ENCODE data around the gene IL4.

Gene IL4

DNA sequence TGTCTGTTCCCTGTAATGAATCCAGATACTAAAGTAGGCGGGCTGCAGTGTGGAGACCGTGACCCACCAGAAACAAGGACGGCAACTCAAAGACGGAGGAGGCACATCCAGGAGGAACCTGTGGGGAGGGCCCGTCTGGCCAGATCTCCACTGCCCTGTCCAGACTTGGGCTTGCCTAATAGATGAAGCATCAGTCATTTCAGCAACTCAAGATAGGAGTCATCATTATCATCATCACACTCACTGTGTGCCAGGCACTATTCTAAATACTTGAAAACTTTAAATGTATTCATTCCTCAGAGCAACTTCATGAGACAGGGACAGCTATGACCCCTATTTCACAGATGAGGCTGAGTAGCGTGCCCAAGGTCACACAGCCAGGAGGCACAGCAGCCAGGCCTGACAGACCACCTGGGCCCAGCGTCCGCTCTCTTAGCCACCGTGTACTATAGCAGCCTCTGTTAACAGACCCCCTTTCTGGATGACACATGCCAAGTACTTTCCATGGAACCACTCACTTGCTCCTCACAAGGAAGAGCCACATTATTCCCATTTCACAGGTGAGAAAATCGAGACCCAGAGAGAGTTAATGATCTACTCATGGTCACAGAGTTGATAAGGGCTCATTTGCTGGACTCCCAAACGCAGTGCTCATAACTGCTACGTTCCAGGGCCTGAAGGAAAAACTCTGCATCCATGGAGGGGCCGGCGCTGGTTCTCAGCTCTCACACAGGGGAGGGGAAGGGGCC is 4.9 kb upstream of the IL4 start:
- H3K27ac ChIP-seq (ENCODE audit: poor library complexity, severe bottlenecking): no peak overlapping the region
- no peaks in the 10 kb centered on the region for H3K36me3 ChIP-seq (ENCODE audit: low read depth)
- H3K4me3 ChIP-seq (ENCODE audit: severe bottlenecking): no peak overlapping the region
- ATAC-seq (ENCODE audit: low read depth) (no peak), DNase-seq (ENCODE audit: low spot score) (no peak)
- no peaks in the 10 kb centered on the region for H3K9me3 ChIP-seq (ENCODE audit: severe bottlenecking)
- no peaks in the 10 kb centered on the region for H3K27me3 ChIP-seq (ENCODE audit: insufficient read depth, poor library complexity, severe bottlenecking)
- TF ChIP-seq, protein P1, sequence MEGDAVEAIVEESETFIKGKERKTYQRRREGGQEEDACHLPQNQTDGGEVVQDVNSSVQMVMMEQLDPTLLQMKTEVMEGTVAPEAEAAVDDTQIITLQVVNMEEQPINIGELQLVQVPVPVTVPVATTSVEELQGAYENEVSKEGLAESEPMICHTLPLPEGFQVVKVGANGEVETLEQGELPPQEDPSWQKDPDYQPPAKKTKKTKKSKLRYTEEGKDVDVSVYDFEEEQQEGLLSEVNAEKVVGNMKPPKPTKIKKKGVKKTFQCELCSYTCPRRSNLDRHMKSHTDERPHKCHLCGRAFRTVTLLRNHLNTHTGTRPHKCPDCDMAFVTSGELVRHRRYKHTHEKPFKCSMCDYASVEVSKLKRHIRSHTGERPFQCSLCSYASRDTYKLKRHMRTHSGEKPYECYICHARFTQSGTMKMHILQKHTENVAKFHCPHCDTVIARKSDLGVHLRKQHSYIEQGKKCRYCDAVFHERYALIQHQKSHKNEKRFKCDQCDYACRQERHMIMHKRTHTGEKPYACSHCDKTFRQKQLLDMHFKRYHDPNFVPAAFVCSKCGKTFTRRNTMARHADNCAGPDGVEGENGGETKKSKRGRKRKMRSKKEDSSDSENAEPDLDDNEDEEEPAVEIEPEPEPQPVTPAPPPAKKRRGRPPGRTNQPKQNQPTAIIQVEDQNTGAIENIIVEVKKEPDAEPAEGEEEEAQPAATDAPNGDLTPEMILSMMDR (IDR thresholded peaks at IDR 0.05; ENCODE audit: poor library complexity, severe bottlenecking): no peak
- peaks cover under 1% of the 10 kb centered on the region for H3K4me1 ChIP-seq (ENCODE audit: insufficient read depth, poor library complexity, severe bottlenecking)

DNA sequence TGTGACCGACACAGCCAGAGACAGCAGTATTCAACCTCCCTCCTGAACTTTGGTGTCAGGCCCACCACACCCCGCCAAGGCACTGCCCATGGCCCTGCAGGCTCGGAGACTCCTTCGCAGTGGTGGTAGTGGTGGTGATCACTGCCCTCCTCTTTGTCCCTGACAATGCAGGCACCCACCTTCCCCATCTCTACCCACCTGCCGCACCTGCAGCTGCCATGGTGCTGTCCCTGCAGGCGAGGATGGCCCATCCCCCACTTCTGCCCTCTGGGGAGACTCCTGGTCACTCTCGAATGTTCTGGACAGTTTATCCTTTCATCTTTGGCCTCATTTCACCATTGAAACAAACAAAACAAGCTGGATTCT is 4.4 kb upstream of the IL4 start:
- peaks cover 6% of the 10 kb centered on the region for H3K4me1 ChIP-seq (ENCODE audit: insufficient read depth, poor library complexity, severe bottlenecking)
- H3K9me3 ChIP-seq (ENCODE audit: severe bottlenecking): no peaks in the 10 kb centered on the region
- H3K36me3 ChIP-seq (ENCODE audit: low read depth): no peaks in the 10 kb centered on the region
- ATAC-seq (ENCODE audit: low read depth): no peak
- no peak for DNase-seq (ENCODE audit: low spot score)
- no peak overlapping the region for H3K4me3 ChIP-seq (ENCODE audit: severe bottlenecking)
- H3K27me3 ChIP-seq (ENCODE audit: insufficient read depth, poor library complexity, severe bottlenecking): no peaks in the 10 kb centered on the region
- no peak overlapping the region for H3K27ac ChIP-seq (ENCODE audit: poor library complexity, severe bottlenecking)
- TF ChIP-seq, protein P1 (IDR thresholded peaks at IDR 0.05; ENCODE audit: poor library complexity, severe bottlenecking): no peak

DNA sequence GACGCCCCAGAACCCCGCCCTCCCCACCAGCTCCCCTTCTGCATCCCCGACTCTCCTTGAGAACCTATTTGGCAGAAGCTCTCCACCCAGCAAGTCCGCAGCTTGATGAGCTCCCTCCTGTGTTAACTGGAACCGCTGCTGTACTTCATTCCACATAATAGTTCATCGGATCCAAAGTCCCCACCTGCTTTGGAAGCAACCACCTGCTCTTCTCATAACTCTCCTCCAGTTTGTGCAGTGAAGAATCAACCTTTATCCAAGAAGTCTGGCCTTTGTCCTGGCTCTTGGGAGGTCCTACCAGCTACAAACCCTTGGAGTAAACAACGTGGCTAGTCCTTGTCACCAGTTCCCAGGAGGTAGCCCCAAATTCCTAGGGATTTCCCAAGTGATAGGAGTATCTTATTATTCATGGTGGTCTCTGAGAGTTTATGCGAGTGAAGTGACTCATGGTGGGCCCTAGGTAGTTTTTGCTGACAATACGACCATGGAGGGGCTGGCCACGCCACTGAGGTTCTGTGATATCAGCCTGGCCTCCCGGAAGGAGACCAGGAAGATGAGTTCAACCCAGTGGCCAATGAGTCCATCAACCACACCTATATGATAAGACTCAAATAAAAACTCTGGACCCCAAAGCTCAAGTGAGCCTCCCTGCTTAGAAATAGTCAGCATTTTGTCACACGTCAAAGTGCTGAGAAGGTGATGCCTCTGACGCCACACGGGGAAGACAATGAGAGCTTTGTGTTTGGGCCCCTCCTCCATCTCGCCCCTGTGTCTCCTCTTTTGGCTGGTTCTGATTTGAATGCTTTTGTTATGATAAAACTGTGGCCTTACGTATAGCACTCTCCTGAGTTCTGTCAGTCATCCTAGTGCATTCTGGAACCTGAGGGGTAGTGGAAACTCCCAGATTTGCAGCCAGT is 3.6 kb upstream of the IL4 start:
- Histone ChIP-seq H3K4me3 (ENCODE audit: severe bottlenecking) (no peak overlapping the region), H3K27me3 (ENCODE audit: insufficient read depth, poor library complexity, severe bottlenecking) (no peaks in the 10 kb centered on the region), H3K4me1 (ENCODE audit: insufficient read depth, poor library complexity, severe bottlenecking) (peaks cover 11% of the 10 kb centered on the region), H3K27ac (ENCODE audit: poor library complexity, severe bottlenecking) (no peak overlapping the region), H3K9me3 (ENCODE audit: severe bottlenecking) (no peaks in the 10 kb centered on the region), H3K36me3 (ENCODE audit: low read depth) (no peaks in the 10 kb centered on the region)
- DNase-seq (ENCODE audit: low spot score): no peak
- no peak for ATAC-seq (ENCODE audit: low read depth)
- TF ChIP-seq, protein P1 (IDR thresholded peaks at IDR 0.05; ENCODE audit: poor library complexity, severe bottlenecking): no peak

DNA sequence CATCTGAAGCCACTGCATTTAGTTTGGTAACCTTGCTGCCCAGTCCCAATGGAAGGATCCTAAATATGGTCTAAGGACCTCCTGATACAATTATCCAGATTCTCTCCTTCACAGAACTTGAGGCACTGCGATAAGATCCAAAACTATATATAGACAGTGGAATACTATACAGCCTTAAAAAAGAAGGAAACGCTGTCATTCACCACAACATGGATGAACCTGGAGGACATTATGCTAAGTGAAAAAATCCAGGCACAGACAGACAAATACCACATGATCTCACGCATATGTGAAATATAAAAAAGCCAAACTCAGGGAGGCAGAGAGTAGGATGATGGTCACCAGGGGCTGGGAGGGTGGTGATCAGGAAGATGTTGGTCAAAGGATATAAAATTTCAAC is 2.8 kb upstream of the IL4 start:
- H3K27ac ChIP-seq (ENCODE audit: poor library complexity, severe bottlenecking): no peak overlapping the region
- H3K4me1 ChIP-seq (ENCODE audit: insufficient read depth, poor library complexity, severe bottlenecking): peaks cover 12% of the 10 kb centered on the region
- no peaks in the 10 kb centered on the region for H3K27me3 ChIP-seq (ENCODE audit: insufficient read depth, poor library complexity, severe bottlenecking)
- ATAC-seq (ENCODE audit: low read depth): no peak
- no peaks in the 10 kb centered on the region for H3K9me3 ChIP-seq (ENCODE audit: severe bottlenecking)
- DNase-seq (ENCODE audit: low spot score): no peak
- TF ChIP-seq, protein P1 (IDR thresholded peaks at IDR 0.05; ENCODE audit: poor library complexity, severe bottlenecking): no peak
- H3K4me3 ChIP-seq (ENCODE audit: severe bottlenecking): no peak overlapping the region
- no peaks in the 10 kb centered on the region for H3K36me3 ChIP-seq (ENCODE audit: low read depth)

Data from RWPE2 (cell line).